ENCODE results near the gene CDKN1C. TPM values are rescaled to one million over a fixed set of nuclear protein-coding genes. Genes with fewer than 3 reads are reported as not detected.

The CDKN1C gene
- total RNA-seq, 1 donor from 2014 or later = 27.7 TPM

GRCh38 chr11:2882396-2883110 is 3.0 kb downstream of the CDKN1C start:
- no peak for TF ChIP-seq CTCF (conservative IDR thresholded peaks at IDR 0.05; ENCODE audit: low read depth, low read length)
- H3K4me3 ChIP-seq (ENCODE audit: low read depth, low read length) = no peak overlapping the region
- DNase-seq (ENCODE audit: low read depth) = no peak

- no peak overlapping the region for H3K4me3 ChIP-seq (ENCODE audit: low read depth, low read length)
- DNase-seq (ENCODE audit: low read depth) = no peak
- no peak for TF ChIP-seq CTCF (conservative IDR thresholded peaks at IDR 0.05; ENCODE audit: low read depth, low read length)
Observed at GRCh38 chr11:2881981-2882375, 3.6 kb downstream of the CDKN1C start.

- TF ChIP-seq CTCF (conservative IDR thresholded peaks at IDR 0.05; ENCODE audit: low read depth, low read length) = no peak
- H3K4me3 ChIP-seq (ENCODE audit: low read depth, low read length) = no peak overlapping the region
- no peak for DNase-seq (ENCODE audit: low read depth)
Observed at GRCh38 chr11:2881076-2881980, 4.2 kb downstream of the CDKN1C start.

- no peak for DNase-seq (ENCODE audit: low read depth)
Observed at GRCh38 chr11:2880646-2881045, 4.9 kb downstream of the CDKN1C start.

GRCh38 chr11:2878782-2879181 is 6.8 kb downstream of the CDKN1C start:
- no peak for DNase-seq (ENCODE audit: low read depth)
- H3K4me3 ChIP-seq (ENCODE audit: low read depth, low read length) = no peak overlapping the region
- no peak for TF ChIP-seq CTCF (conservative IDR thresholded peaks at IDR 0.05; ENCODE audit: low read depth, low read length)

More at GRCh38 chr11:2880646-2881045, 4.9 kb downstream of the CDKN1C start:
- H3K4me3 ChIP-seq (ENCODE audit: low read depth, low read length) = no peak overlapping the region
- no peak for TF ChIP-seq CTCF (conservative IDR thresholded peaks at IDR 0.05; ENCODE audit: low read depth, low read length)

GRCh38 chr11:2877474-2877873 is 8.1 kb downstream of the CDKN1C start:
- no peak for DNase-seq (ENCODE audit: low read depth)
- no peak for TF ChIP-seq CTCF (conservative IDR thresholded peaks at IDR 0.05; ENCODE audit: low read depth, low read length)

More at GRCh38 chr11:2877474-2877873, 8.1 kb downstream of the CDKN1C start:
- no peak overlapping the region for H3K4me3 ChIP-seq (ENCODE audit: low read depth, low read length)

Measured in epithelial cell of proximal tubule (primary cell).